Activated CD8-positive, alpha-beta T cell treated with anti-CD3 and anti-CD28 coated beads, Interleukin-2, amount 10 ng/mL, durations not matched to agents 7 days and 5 days (primary cell): Measurements from ENCODE around the gene RNF207. TPM values are rescaled to one million over a fixed set of nuclear protein-coding genes. Genes with fewer than 3 reads are reported as not detected.

ENCODE experiments used
- ATAC-seq: fragments of 150-1000 bp; cut with Tn5 transposase; one replicate; pipeline ENCODE4 v1.10.0; 2021; ENCODE audit warnings: moderate library complexity
- CTCF ChIA-PET: fragments of 350-600 bp; sonication (Branson Sonifier 250); formaldehyde crosslinking; loops from one replicate; lab custom pipeline; 2021; ENCODE audit warnings: antibody characterized with exemption; lab: Charles Lee
- POLR2A ChIA-PET: fragments of 350-600 bp; sonication (Branson Sonifier 250); formaldehyde crosslinking; loops from one replicate; lab custom pipeline; 2021; ENCODE audit warnings: antibody characterized with exemption; lab: Charles Lee
- DNase-seq: peaks from one replicate; pipeline ENCODE4 v3.0.0-alpha.2; 2020
- H3K27ac Mint-ChIP-seq: one replicate; pipeline ENCODE4 v1.8.0; 2021; ENCODE audit warnings: mild to moderate bottlenecking, mixed read lengths
- H3K27me3 Mint-ChIP-seq: one replicate; pipeline ENCODE4 v1.8.0; 2021; ENCODE audit warnings: low read depth, mixed read lengths
- H3K36me3 Mint-ChIP-seq: one replicate; pipeline ENCODE4 v1.8.0; 2021; ENCODE audit warnings: low read depth, mixed read lengths
- H3K4me1 Mint-ChIP-seq: one replicate; pipeline ENCODE4 v1.8.0; 2021; ENCODE audit warnings: low read depth, mixed read lengths
- H3K4me3 Mint-ChIP-seq: one replicate; pipeline ENCODE4 v1.8.0; 2021; ENCODE audit warnings: mild to moderate bottlenecking, mixed read lengths
- H3K9me3 Mint-ChIP-seq: one replicate; pipeline ENCODE4 v1.8.0; 2022; ENCODE audit warnings: mixed read lengths; ENCODE audit not compliant: insufficient read depth
- total RNA-seq, 2 experiments: library from RNA; stranded (reverse); gene quantifications; one replicate each; pipeline ENCODE4 v1.2.3, GENCODE V29; 2021

The RNF207 gene
- total RNA-seq, 2 experiments from 2014 or later, result 1.6 to 2.0 TPM

DNA sequence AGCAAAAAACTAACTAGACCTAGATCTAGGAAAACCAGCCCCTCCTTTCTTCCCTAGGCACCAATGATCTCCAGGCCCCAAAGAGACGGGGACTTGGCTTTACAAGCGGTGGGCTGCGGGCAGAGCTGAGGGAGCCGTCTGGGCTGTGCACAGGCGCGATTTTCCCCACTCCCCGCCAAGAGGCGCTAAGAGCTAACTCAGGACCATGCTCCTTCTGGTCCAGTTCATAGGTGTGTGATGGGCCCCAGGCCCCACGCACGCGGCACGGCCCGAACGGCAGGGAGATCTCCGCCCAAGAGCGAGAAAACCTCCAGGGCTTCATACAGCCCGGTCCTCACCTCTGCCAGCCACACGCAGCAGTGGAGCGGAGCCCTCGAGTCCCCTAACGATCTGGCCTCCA is 62.5 kb downstream of the RNF207 start:
- Mint-ChIP-seq H3K27ac (no peak overlapping the region), H3K4me1 (peaks cover 7% of the 10 kb centered on the region), H3K36me3 (no peaks in the 10 kb centered on the region), H3K4me3 (no peak overlapping the region), H3K27me3 (no peaks in the 10 kb centered on the region), H3K9me3 (no peaks in the 10 kb centered on the region)
- ATAC-seq, result no peak
- no peak for DNase-seq
- ChIA-PET POLR2A (no interaction called here), CTCF (interaction anchor here (1.4 to 1.6 kb wide), 2 partner anchors 22 to 137 kb away, joined by 4 to 8 read pairs; no protein-coding TSS in a partner anchor)

DNA sequence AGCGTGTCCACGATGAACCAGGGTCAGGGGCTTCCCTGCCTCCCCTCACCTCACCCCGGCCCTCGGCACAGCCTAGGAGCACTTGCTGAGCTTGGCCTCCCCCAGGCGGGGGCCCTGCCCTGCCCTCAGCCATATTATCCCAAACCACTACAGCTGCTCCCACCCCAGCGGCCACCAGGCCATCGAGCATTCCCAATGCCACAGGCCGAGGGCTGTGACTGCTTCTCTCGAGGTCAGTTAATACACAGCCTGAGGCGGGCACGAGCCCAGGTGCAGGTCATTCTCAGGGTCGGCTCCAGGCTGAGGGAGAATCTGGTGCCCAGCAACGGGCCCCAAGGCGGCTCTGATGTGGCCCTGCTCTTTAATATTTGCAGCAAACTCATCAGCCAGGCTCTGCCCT is 63.4 kb downstream of the RNF207 start:
- H3K27me3 Mint-ChIP-seq, result no peaks in the 10 kb centered on the region
- H3K4me1 Mint-ChIP-seq, result no peaks in the 10 kb centered on the region
- ATAC-seq (no peak), DNase-seq (no peak)
- no peak overlapping the region for H3K4me3 Mint-ChIP-seq
- H3K36me3 Mint-ChIP-seq, result no peaks in the 10 kb centered on the region
- H3K9me3 Mint-ChIP-seq, result no peaks in the 10 kb centered on the region
- ChIA-PET CTCF (interaction anchor here (1.4 to 1.6 kb wide), 2 partner anchors 22 to 23 kb away, joined by 3 to 8 read pairs; no protein-coding TSS in a partner anchor), POLR2A (no interaction called here)
- H3K27ac Mint-ChIP-seq, result no peak overlapping the region

DNA sequence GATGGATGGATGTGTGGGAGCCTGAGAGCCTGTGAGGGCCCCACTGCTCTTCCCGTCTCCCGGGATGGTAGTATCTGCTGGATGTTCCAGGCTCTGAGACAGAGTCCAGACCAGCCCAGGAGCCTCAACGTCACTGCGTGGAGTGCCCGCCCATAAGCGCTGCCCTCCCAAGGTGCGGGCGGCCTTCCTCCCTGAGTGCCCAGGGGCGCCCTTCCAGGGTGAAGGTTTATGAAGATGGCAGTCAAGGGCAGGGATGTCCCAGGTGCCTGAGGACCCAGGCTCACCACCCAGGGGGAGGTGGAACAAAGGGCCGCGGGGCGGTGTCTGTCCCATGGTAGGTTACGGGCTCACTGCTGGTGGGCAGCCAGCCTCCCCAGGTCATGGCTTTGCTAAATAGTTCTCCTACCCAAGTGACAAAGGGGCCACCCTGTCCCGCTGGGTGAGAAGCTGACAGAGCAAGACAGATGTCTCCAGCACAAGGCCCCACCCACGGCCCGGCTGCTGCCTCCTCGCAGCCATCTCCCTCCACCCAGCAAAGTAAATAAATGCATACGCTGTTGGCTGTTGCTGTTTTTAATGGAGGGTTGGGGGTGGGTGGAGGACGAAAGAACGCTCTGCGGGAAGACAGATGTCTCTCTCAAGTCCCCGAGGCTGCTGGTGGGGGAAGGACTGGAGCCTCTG is 63.9 kb downstream of the RNF207 start:
- no peak for DNase-seq
- ChIA-PET POLR2A (no interaction called here), CTCF (interaction anchor here (1.4 kb wide), 1 partner anchor 24 kb away, joined by 3 read pairs; no protein-coding TSS in a partner anchor)
- ATAC-seq, result no peak
- Mint-ChIP-seq H3K9me3 (no peaks in the 10 kb centered on the region), H3K4me3 (no peak overlapping the region), H3K36me3 (no peaks in the 10 kb centered on the region), H3K27me3 (no peaks in the 10 kb centered on the region), H3K4me1 (no peaks in the 10 kb centered on the region), H3K27ac (no peak overlapping the region)

DNA sequence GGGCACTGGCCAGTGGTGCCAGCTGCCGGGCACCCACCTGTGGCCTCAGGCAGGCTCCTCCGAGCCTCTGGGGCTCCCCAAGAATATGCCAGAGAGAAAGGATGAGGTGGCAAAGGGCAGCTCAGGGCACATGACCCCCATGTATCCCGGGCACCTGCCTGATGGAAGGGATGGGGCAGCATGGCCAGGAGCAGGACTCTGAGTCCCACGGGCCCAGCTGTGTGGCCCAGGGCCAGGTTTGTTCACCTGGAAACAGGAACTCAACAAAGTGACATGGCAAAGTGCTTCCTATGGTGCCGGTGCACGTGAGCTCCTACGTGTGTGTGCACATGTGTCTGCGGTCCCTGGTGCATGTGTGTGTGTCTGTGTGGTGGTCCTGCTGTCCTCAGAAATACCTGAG is 64.5 kb downstream of the RNF207 start:
- DNase-seq, result no peak
- POLR2A ChIA-PET, result no interaction called here

More for the DNA sequence above, 64.5 kb downstream of the RNF207 start:
- no peaks in the 10 kb centered on the region for H3K27me3 Mint-ChIP-seq
- H3K36me3 Mint-ChIP-seq, result no peaks in the 10 kb centered on the region
- no peak overlapping the region for H3K4me3 Mint-ChIP-seq
- H3K27ac Mint-ChIP-seq, result no peak overlapping the region
- ATAC-seq, result no peak
- no peaks in the 10 kb centered on the region for H3K9me3 Mint-ChIP-seq
- H3K4me1 Mint-ChIP-seq, result no peaks in the 10 kb centered on the region
- CTCF ChIA-PET, result interaction anchor here (1.4 kb wide), 1 partner anchor 24 kb away, joined by 3 read pairs; no protein-coding TSS in a partner anchor

Other genes starting within 250 kb of the RNF207 start
- gene NPHP4, start 213.7 kb upstream of the RNF207 start, total RNA-seq, result 10 to 100 TPM; 15.6 to 17.2 TPM
- gene KCNAB2, start 160.2 kb upstream of the RNF207 start, total RNA-seq, result 100 to 1,000 TPM; 343 to 360 TPM
- gene CHD5, start 25.8 kb upstream of the RNF207 start, total RNA-seq, result under 1 TPM; 0.23 to 0.47 TPM
- 100 to 1,000 TPM; 304 to 325 TPM for gene RPL22, start 6.5 kb upstream of the RNF207 start, total RNA-seq
- gene ICMT, start 29.8 kb downstream of the RNF207 start, total RNA-seq, result 10 to 100 TPM; 67.9 to 68.7 TPM
- gene HES3, start 38.1 kb downstream of the RNF207 start, total RNA-seq, result not detected
- gene GPR153, start 55.0 kb downstream of the RNF207 start, total RNA-seq, result 1 to 10 TPM in 1 of 2 experiments, under 1 TPM in 1; 0.99 to 1.0 TPM
- 100 to 1,000 TPM in 1 of 2 experiments, 10 to 100 TPM in 1; 97.0 to 102 TPM for gene ACOT7, start 187.6 kb downstream of the RNF207 start, total RNA-seq
- gene HES2, start 213.8 kb downstream of the RNF207 start, total RNA-seq, result under 1 TPM; 0.05 to 0.45 TPM
- gene ESPN, start 218.7 kb downstream of the RNF207 start, total RNA-seq, result 1 to 10 TPM in 1 of 2 experiments, under 1 TPM in 1; 0.61 to 1.0 TPM